Tibial artery (tissue), 4 donors: Measurements from ENCODE around the gene SDK1.
"Not testable (repeated sequence)": the region's sequence is repeated elsewhere in the genome, so short reads cannot be mapped to it uniquely, and the experiment has no call there.

Experiments
- DNase-seq, 2 donors: peaks; one replicate each; pipeline ENCODE4 v3.0.0-alpha.2; 2019
- H3K27ac ChIP-seq, 2 donors: fragments of 200-600 bp; sonication (generic) in 1 of 2; 1 replicate in 1 of 2; 2 replicates in 1 of 2; pipeline ENCODE4 v1.5.1; 2018 to 2019; ENCODE audit warnings: mild to moderate bottlenecking in 1 of 2
- H3K27me3 ChIP-seq, 2 donors: fragments of 200-600 bp; sonication (generic) in 1 of 2; one replicate each; pipeline versions ENCODE4 v1.5.1 to v1.6.0; 2016 to 2019
- H3K36me3 ChIP-seq, 3 donors: fragments of 200-600 bp; sonication (generic) in 2 of 3; one replicate each; pipeline ENCODE4 v1.5.1; 2016 to 2019; ENCODE audit warnings: mild to moderate bottlenecking in 2 of 3
- H3K4me1 ChIP-seq, 4 donors: fragments of 200-600 bp; sonication (generic) in 2 of 4; 1 replicate in 3 of 4; 2 replicates in 1 of 4; pipeline ENCODE4 v1.5.1; 2016 to 2019
- H3K4me3 ChIP-seq, 2 donors: fragments of 200-600 bp; sonication (generic) in 1 of 2; 1 replicate in 1 of 2; 2 replicates in 1 of 2; pipeline ENCODE4 v1.5.1; 2018 to 2019; ENCODE audit warnings: mild to moderate bottlenecking in 2 of 2
- H3K9me3 ChIP-seq, 3 donors: fragments of 200-600 bp; sonication (generic) in 1 of 3; one replicate each; pipeline ENCODE4 v1.5.1; 2016 to 2019
- intact Hi-C: fragments of 100-400 bp; cut with DNase I; formaldehyde crosslinking; loops from one replicate; pipeline ENCODE4 v1.15.0; 2023; ENCODE audit warnings: low total_unique reads
- TF ChIP-seq, protein P1 (sequence below), 2 experiments: fragments of 200-600 bp in 1 of 2; fragments of 450-650 bp in 1 of 2; IDR thresholded peaks; one replicate each; pipeline ENCODE4 v1.5.1; 2017 to 2019; ENCODE audit warnings: antibody characterized with exemption in 2 of 2, mild to moderate bottlenecking in 1 of 2, moderate library complexity in 1 of 2

Gene SDK1

DNA sequence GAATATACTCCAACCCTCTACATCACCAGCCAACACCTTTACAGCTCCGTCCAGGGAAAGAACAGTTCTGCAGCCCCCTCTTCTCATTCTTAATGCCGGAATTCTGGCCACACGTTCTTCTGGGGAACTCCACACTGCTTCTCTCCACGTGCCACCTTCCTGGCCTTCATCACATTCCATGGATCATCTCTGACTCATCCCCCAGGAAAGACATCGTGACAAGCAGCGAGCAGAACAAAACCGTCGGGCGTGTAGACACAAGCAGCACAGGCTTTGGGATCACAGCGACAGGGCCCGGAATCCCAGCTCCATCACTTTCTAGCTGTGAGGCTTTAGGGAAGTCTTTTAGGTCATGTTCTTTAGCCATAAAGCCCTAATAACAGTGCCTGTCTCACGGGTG, 790.7 kb downstream of the SDK1 start:
- Histone ChIP-seq H3K4me3 (no peak overlapping the region), H3K27me3 (no peaks in the 10 kb centered on the region), H3K4me1 (no peaks in the 10 kb centered on the region), H3K27ac (no peak overlapping the region), H3K36me3 (peaks cover 10 to 12% (median 12%) of the 10 kb centered on the region in 3 donors), H3K9me3 (peaks cover 0 to 4% (median 0%) of the 10 kb centered on the region in 3 donors)
- DNase-seq = no peak
- TF ChIP-seq, protein P1, sequence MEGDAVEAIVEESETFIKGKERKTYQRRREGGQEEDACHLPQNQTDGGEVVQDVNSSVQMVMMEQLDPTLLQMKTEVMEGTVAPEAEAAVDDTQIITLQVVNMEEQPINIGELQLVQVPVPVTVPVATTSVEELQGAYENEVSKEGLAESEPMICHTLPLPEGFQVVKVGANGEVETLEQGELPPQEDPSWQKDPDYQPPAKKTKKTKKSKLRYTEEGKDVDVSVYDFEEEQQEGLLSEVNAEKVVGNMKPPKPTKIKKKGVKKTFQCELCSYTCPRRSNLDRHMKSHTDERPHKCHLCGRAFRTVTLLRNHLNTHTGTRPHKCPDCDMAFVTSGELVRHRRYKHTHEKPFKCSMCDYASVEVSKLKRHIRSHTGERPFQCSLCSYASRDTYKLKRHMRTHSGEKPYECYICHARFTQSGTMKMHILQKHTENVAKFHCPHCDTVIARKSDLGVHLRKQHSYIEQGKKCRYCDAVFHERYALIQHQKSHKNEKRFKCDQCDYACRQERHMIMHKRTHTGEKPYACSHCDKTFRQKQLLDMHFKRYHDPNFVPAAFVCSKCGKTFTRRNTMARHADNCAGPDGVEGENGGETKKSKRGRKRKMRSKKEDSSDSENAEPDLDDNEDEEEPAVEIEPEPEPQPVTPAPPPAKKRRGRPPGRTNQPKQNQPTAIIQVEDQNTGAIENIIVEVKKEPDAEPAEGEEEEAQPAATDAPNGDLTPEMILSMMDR (IDR thresholded peaks at IDR 0.05) = no peak
- intact Hi-C loops = no loop called here

DNA sequence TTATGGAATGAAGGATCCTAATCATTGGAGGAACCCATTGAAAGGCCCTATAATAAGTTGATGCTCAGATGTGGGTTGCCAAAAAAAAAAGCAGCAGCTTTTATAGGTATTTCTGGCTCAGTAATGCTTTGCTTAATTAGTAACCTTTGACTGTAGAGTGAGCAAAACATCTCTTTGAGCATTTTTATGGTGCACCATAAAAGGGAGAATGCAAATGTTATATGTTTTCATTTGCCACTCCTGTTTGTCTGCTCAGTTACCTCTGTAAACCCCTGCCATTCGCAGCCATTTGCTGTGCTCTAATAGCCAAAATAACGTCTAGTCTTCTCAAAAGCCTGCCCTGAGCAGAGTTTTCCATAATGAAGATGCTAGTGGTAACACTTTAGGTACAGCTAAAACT, 792.0 kb downstream of the SDK1 start:
- no peak for DNase-seq

DNA sequence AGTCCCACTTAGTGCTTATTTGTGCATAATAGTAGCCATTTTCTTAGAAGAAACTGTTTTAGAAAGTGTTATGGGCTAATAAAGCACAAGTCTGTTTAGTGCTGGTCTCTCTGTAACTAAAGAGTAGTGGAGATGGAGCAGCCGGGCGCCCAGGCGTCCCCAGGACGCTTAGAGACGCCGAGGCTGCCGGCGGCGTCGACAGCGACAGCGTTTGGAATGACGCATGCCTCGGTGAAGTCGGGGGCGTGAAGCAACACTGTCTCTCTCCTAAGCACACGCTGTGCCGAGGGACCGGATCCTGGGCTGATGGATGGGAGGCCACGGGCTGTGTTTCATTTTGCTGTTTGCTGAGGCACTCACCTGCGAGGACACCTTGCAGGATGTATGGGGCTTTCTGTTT, 792.4 kb downstream of the SDK1 start:
- Histone ChIP-seq H3K4me3 (no peak overlapping the region), H3K9me3 (peaks cover 0 to 4% (median 0%) of the 10 kb centered on the region in 3 donors), H3K36me3 (peaks cover 10 to 12% (median 12%) of the 10 kb centered on the region in 3 donors), H3K4me1 (no peaks in the 10 kb centered on the region), H3K27ac (no peak overlapping the region), H3K27me3 (no peaks in the 10 kb centered on the region)
- intact Hi-C loops = no loop called here
- TF ChIP-seq, protein P1 (IDR thresholded peaks at IDR 0.05) = no peak
- DNase-seq = no peak

More for the DNA sequence above, 792.0 kb downstream of the SDK1 start:
- peaks cover 10 to 12% (median 12%) of the 10 kb centered on the region in 3 donors for H3K36me3 ChIP-seq
- no peak overlapping the region for H3K4me3 ChIP-seq
- no peaks in the 10 kb centered on the region for H3K4me1 ChIP-seq
- no peaks in the 10 kb centered on the region for H3K27me3 ChIP-seq
- peaks cover 0 to 4% (median 0%) of the 10 kb centered on the region in 3 donors for H3K9me3 ChIP-seq
- intact Hi-C loops = no loop called here
- H3K27ac ChIP-seq = no peak overlapping the region
- TF ChIP-seq, protein P1 (IDR thresholded peaks at IDR 0.05) = no peak

DNA sequence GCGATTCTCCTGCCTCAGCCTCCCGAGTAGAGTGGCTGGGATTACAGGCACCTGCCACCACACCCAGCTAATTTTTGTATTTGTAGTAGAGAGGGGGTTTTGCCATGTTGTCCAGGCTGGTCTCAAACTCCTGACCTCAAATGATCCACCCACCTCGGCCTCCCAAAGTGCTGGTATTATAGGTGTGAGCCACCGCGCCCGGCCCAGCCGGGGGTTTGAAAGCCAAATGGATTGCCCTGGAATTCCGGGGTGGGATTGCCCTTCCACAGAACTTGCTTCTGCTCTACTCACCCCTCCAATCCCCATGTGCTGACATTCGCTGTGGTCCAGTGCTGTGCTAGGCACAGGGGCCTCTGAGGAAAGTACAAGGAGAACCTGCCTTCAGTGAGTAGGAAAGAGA, 793.1 kb downstream of the SDK1 start:
- intact Hi-C loops, H3K27ac ChIP-seq, H3K27me3 ChIP-seq, H3K9me3 ChIP-seq, H3K36me3 ChIP-seq, H3K4me3 ChIP-seq, H3K4me1 ChIP-seq, DNase-seq: not testable (repeated sequence)

DNA sequence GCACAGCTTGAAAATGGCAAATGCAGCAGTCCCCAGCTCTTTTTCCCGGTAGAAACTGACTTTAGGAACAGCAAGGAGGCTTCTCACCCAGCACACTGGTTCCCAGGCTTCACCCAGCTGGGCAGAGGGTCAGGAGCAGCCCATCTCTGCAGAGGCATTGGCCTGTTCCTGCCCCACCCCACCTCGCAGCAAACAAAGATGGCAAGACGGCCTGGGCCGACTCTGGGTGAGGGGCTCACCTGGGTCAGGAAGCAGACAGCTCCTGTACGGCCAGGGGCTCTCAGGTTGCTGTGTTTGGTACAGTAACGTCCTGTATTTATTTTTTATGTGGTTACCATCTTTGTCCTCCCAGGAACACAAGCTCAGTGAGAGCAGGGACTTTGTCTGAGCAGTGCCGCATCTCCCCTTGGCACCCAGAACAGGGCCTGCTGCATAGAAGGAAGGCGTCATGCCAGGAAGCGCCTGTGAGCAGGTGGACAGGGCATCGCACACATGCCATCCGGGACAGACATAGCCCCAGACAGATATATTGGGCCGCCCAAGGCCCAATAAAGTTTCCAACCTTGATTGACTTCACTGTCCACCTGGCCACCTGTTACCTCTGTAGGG, 796.1 kb downstream of the SDK1 start:
- Histone ChIP-seq H3K36me3 (peaks cover 0 to 2% (median 0%) of the 10 kb centered on the region in 3 donors), H3K4me1 (no peaks in the 10 kb centered on the region), H3K27me3 (no peaks in the 10 kb centered on the region), H3K4me3 (no peak overlapping the region), H3K9me3 (no peaks in the 10 kb centered on the region), H3K27ac (no peak overlapping the region)
- TF ChIP-seq, protein P1 (IDR thresholded peaks at IDR 0.05) = no peak
- peak in 1 of 2 donors; percentile 55 for DNase-seq
- intact Hi-C loops = no loop called here

DNA sequence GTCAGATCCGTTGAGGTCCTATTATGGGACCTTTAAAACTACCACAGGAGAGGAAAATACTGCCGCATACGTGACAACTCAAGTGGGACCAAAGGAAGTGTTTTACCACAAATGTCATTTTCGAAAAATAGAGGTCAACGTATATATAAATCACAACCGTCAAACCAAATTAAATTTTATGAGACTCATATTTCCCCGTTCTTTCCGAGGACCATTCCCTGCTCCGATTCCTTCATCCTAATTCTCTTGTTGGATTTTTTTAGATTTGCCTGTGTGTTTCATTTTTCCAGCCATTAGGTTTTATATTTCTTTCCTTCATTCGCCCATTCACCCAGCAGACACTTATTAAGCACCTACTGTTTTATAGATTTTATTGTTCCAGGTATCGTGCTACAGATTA, 797.1 kb downstream of the SDK1 start:
- no peaks in the 10 kb centered on the region for H3K4me1 ChIP-seq
- H3K27me3 ChIP-seq = no peaks in the 10 kb centered on the region
- no peak for DNase-seq
- TF ChIP-seq, protein P1 (IDR thresholded peaks at IDR 0.05) = no peak
- no peaks in the 10 kb centered on the region for H3K36me3 ChIP-seq
- H3K27ac ChIP-seq = no peak overlapping the region
- intact Hi-C loops = no loop called here
- no peak overlapping the region for H3K4me3 ChIP-seq
- H3K9me3 ChIP-seq = no peaks in the 10 kb centered on the region
